ENCODE measurements around the gene HOXC11. TPM values are rescaled to one million over a fixed set of nuclear protein-coding genes. Genes with fewer than 3 reads are reported as not detected.

HOXC11 gene
- total and polyA plus RNA-seq, 10 of the 15 experiments (the other 5 are each of a cell fraction or from before 2014, with no cell fraction given) = not detected

- no peaks in the 10 kb centered on the region; the same call in 1 of the 2 replicates for H4K20me1 ChIP-seq (ENCODE audit: control insufficient read depth, insufficient read depth)
- no peak overlapping the region for H3K9ac ChIP-seq (ENCODE audit: control insufficient read depth, insufficient read depth, low read length)
- ATAC-seq = no peak
- H3K4me2 ChIP-seq (ENCODE audit: control insufficient read depth, insufficient read depth) = 0 out of 2 replicates have a peak overlapping the region, but pooled peaks have one; percentile 17
- no TSS peak for BruUV-seq (replicated peaks)
- intact Hi-C loops (cut with micrococcal nuclease; ENCODE audit: unreplicated experiment) (no loop called here), in situ Hi-C loops (cut with MboI) (no loop called here)
- H3K36me3 ChIP-seq (ENCODE audit: control insufficient read depth in 2 of 2, insufficient read depth in 2 of 2, low read length in 1 of 2) = no peaks in the 10 kb centered on the region
- WGBS (ENCODE audit: insufficient coverage, insufficient replicate concordance, low lambda C conversion rate, missing lambda C conversion rate) = 25% methylated on average over 3 of the region's 3 CpGs
- H3K27ac ChIP-seq (ENCODE audit: control insufficient read depth, insufficient read depth) = no peak overlapping the region
- peaks cover 12 to 28% of the 10 kb centered on the region in 2 experiments for H3K27me3 ChIP-seq (replicated peaks in 1 of 2; ENCODE audit: control insufficient read depth in 2 of 2, insufficient read depth in 2 of 2, low read length in 1 of 2)
- CTCF ChIA-PET = interaction anchor here (0.7 to 3.8 kb wide), 10 partner anchors 8 to 364 kb away, joined by 3 to 27 read pairs (median 16); partner anchors contain the start of genes HOXC10, HOXC5, HOXC6 and HOXC8
- H2AFZ ChIP-seq (ENCODE audit: control insufficient read depth, low read depth, low read length) = no peak overlapping the region
- SMC1A ChIA-PET (ENCODE audit: uncharacterized antibody, unreplicated experiment) = interaction anchor here (1.0 to 2.5 kb wide), 4 partner anchors 9 to 174 kb away, joined by 6 to 22 read pairs (median 12); partner anchors contain the start of genes HOXC4, HOXC5 and SMUG1
- RAD21 ChIA-PET (ENCODE audit: unreplicated experiment) = interaction anchor here (2.1 kb wide), 2 partner anchors 37 to 176 kb away, joined by 10 to 15 read pairs; partner anchors contain the start of gene HOXC4
- H3K9me3 ChIP-seq (replicated peaks; ENCODE audit: control insufficient read depth, insufficient read depth, low read length) = no peaks in the 10 kb centered on the region
- no peak for FAIRE-seq
- no peak overlapping the region for H3K4me3 ChIP-seq
- DNase-seq (ENCODE audit: low read depth, low spot score) = no peak
- POLR2A ChIA-PET = interaction anchor here (0.6 to 1.5 kb wide), 2 partner anchors 9 to 38 kb away, joined by 4 to 5 read pairs; partner anchors contain the start of gene HOXC4
- H3K4me1 ChIP-seq (ENCODE audit: control insufficient read depth, insufficient read depth, low read length) = peaks cover 13% of the 10 kb centered on the region
- H3K79me2 ChIP-seq (ENCODE audit: control insufficient read depth, insufficient read depth, low read length) = no peaks in the 10 kb centered on the region
- TF ChIP-seq PKNOX1 (IDR thresholded peaks at IDR 0.05) (no peak), HDAC6 (IDR thresholded peaks at IDR 0.05; ENCODE audit: unreplicated experiment) (no peak), PBX3 (IDR thresholded peaks at IDR 0.05; ENCODE audit: insufficient replicate concordance, low read depth, low read length) (no peak), LARP7 (IDR thresholded peaks at IDR 0.05) (no peak), E2F8 (IDR thresholded peaks at IDR 0.05; ENCODE audit: low read depth, partially characterized antibody) (no peak), NKRF (conservative IDR thresholded peaks at IDR 0.05) (no peak), MXI1 (IDR thresholded peaks at IDR 0.05; ENCODE audit: low read depth, low read length) (no peak), MTA2 (IDR thresholded peaks at IDR 0.05; ENCODE audit: low read depth) (no peak), CEBPB (IDR thresholded peaks at IDR 0.05; ENCODE audit: borderline replicate concordance in 1 of 2, low read depth in 2 of 2, low read length in 2 of 2) (no peak), PRDM15 (CRISPR knock-in tag; IDR thresholded peaks at IDR 0.05) (no peak), ESRRA (IDR thresholded peaks at IDR 0.05; ENCODE audit: low read length) (no peak)
Measured at GRCh38 chr12:54016051-54016450, 43.1 kb downstream of the HOXC11 start.

Measured in GM12878 (cell line).